Stimulated activated naive B cell treated with anti-CD40 and anti-IgM and Interleukin-4, amounts not matched to agents 10 μg/mL and 1 μg/mL and 100 μg/mL, for 72 hours (primary cell): ENCODE data around the gene KIAA1328.
"Not testable (repeated sequence)": the region's sequence is repeated elsewhere in the genome, so short reads cannot be mapped to it uniquely, and the experiment has no call there.

Source experiments
- ATAC-seq, 2 donors: fragments of 150-1000 bp; cut with Tn5 transposase; replicated peaks; 2 replicates each; pipeline ENCODE4 v1.10.0; 2021; ENCODE audit warnings: moderate library complexity in 1 of 2
- DNase-seq: peaks from one replicate; pipeline ENCODE4 v3.0.0; 2021
- H3K27ac Mint-ChIP-seq: one replicate; pipeline ENCODE4 v1.8.0; 2022; ENCODE audit warnings: mild to moderate bottlenecking, mixed read lengths
- H3K27me3 Mint-ChIP-seq, 2 donors: one replicate each; pipeline ENCODE4 v1.8.0; 2022; ENCODE audit warnings: mixed read lengths in 2 of 2
- H3K36me3 Mint-ChIP-seq, 2 donors: one replicate each; pipeline ENCODE4 v1.8.0; 2022; ENCODE audit warnings: mixed read lengths in 2 of 2, mild to moderate bottlenecking in 1 of 2
- H3K4me1 Mint-ChIP-seq, 2 donors: one replicate each; pipeline ENCODE4 v1.8.0; 2022; ENCODE audit warnings: mixed read lengths in 2 of 2, mild to moderate bottlenecking in 1 of 2
- H3K4me3 Mint-ChIP-seq, 2 donors: one replicate each; pipeline ENCODE4 v1.8.0; 2022; ENCODE audit warnings: mild to moderate bottlenecking in 2 of 2, mixed read lengths in 2 of 2, moderate library complexity in 1 of 2
- H3K9me3 Mint-ChIP-seq, 2 donors: one replicate each; pipeline ENCODE4 v1.8.0; 2022; ENCODE audit warnings: mixed read lengths in 2 of 2, mild to moderate bottlenecking in 1 of 2

Gene KIAA1328

DNA sequence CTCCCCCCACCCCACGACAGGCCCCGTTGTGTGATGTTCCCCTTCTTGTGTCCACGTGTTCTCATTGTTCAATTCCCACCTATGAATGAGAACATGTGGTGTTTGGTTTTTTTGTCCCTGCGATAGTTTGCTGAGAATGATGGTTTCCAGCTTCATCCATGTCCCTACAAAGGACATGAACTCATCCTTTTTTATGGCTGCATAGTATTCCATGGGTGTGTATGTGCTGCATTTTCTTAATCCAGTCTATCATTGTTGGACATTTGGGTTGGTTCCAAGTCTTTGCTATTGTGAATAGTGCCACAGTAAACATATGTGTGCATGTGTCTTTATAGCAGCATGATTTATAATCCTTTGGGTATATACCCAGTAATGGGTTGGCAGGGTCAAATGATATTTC is 80.4 kb downstream of the KIAA1328 start:
- not testable (repeated sequence) for H3K27ac Mint-ChIP-seq, ATAC-seq, H3K9me3 Mint-ChIP-seq, H3K4me3 Mint-ChIP-seq, H3K27me3 Mint-ChIP-seq, DNase-seq
- Mint-ChIP-seq H3K4me1 (peaks cover 12 to 20% of the 10 kb centered on the region in 2 donors), H3K36me3 (peaks cover 3 to 25% of the 10 kb centered on the region in 2 donors)

DNA sequence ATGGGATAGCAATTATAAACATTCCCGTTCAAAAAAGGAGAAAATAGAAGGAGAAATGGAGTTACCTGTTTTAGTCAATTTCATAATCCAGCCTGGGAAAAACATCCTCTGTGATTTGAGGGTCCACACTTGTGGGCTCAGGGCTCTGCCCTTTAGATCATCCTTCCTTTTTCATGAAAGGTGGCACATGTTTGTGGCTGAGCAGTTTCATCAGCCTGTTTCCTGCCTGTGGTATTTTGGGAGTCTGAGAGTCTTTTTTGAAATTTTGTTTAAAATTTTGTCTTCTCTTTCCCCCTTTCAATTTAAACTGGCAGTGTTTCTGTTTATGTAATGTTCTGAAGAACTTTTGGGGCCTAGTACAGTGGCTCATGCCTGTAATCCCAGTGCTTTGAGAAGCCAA is 84.0 kb downstream of the KIAA1328 start:
- Mint-ChIP-seq H3K4me3 (no peak overlapping the region), H3K27me3 (no peaks in the 10 kb centered on the region)

GRCh38 chr18:36917907-36918306 is 89.0 kb downstream of the KIAA1328 start:
- ATAC-seq (peak; percentile 44 to 57), DNase-seq (no peak)
- H3K36me3 Mint-ChIP-seq, result peaks cover 13 to 25% of the 10 kb centered on the region in 2 donors
- H3K4me3 Mint-ChIP-seq, result no peak overlapping the region
- peaks cover 0 to 3% of the 10 kb centered on the region in 2 donors for H3K9me3 Mint-ChIP-seq
- no peak overlapping the region for H3K27ac Mint-ChIP-seq
- H3K27me3 Mint-ChIP-seq, result no peaks in the 10 kb centered on the region
- peaks cover 8 to 25% of the 10 kb centered on the region in 2 donors for H3K4me1 Mint-ChIP-seq

More for the DNA sequence above, 84.0 kb downstream of the KIAA1328 start:
- no peak for ATAC-seq
- Mint-ChIP-seq H3K27ac (no peak overlapping the region), H3K9me3 (peaks cover 0 to 5% of the 10 kb centered on the region in 2 donors), H3K4me1 (peaks cover 14 to 29% of the 10 kb centered on the region in 2 donors), H3K36me3 (peaks cover 4 to 23% of the 10 kb centered on the region in 2 donors)
- DNase-seq, result no peak

GRCh38 chr18:36929601-36930000 is 100.7 kb downstream of the KIAA1328 start:
- no peaks in the 10 kb centered on the region for H3K9me3 Mint-ChIP-seq
- peaks cover 8 to 16% of the 10 kb centered on the region in 2 donors for H3K36me3 Mint-ChIP-seq
- DNase-seq, result no peak
- no peak overlapping the region for H3K27ac Mint-ChIP-seq
- ATAC-seq, result no peak
- peaks cover 0 to 7% of the 10 kb centered on the region in 2 donors for H3K4me1 Mint-ChIP-seq
- H3K27me3 Mint-ChIP-seq, result no peaks in the 10 kb centered on the region
- no peak overlapping the region for H3K4me3 Mint-ChIP-seq

DNA sequence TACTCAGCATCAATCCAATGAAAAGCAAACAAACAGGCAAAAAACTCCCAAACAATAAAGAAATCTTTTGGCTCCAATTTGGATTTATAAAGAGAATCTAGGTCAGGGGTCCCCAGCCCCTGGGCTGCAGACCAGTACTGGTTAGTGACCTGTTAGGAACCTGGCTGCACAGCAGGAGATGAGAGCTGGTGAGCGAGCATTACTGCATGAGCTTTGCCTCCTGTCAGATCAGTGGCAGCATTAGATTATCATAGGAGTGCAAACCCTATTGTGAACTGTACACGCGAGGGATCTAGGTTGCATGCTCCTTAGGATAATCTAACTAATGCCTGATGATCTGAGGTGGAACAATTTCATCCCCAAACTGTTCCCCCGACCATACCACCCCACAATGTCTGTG is 102.2 kb downstream of the KIAA1328 start:
- Mint-ChIP-seq H3K36me3 (peaks cover 8 to 22% of the 10 kb centered on the region in 2 donors), H3K9me3 (peaks cover 0 to 3% of the 10 kb centered on the region in 2 donors), H3K4me3 (no peak overlapping the region), H3K27me3 (no peaks in the 10 kb centered on the region), H3K4me1 (peaks cover 0 to 7% of the 10 kb centered on the region in 2 donors), H3K27ac (no peak overlapping the region)
- no peak for ATAC-seq
- no peak for DNase-seq

GRCh38 chr18:36933552-36933951 is 104.6 kb downstream of the KIAA1328 start:
- no peak overlapping the region for H3K27ac Mint-ChIP-seq
- peaks cover 10 to 17% of the 10 kb centered on the region in 2 donors for H3K9me3 Mint-ChIP-seq
- no peaks in the 10 kb centered on the region for H3K27me3 Mint-ChIP-seq
- no peak for ATAC-seq
- peaks cover 27 to 41% of the 10 kb centered on the region in 2 donors for H3K36me3 Mint-ChIP-seq
- no peak for DNase-seq
- H3K4me3 Mint-ChIP-seq, result no peak overlapping the region
- H3K4me1 Mint-ChIP-seq, result peaks cover 0 to 7% of the 10 kb centered on the region in 2 donors

DNA sequence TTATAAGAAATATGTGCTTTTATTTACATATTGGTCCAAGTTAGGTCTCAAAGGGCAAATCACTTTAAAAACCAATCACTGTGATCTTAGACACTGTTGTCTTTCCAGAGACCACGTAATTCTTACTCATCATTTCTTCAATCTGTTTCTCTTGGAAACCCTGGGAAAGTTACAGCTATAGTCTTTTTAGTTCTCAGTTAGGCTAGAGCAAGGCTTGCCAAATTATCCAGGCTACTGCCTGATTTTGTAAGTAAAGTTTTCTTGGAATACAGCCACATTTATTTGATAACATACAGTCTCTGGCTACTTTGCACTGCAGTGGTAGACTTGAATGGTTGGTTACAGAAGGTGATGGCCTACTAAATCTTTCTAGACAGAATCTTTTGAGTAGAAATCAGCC is 106.0 kb downstream of the KIAA1328 start:
- no peak for DNase-seq
- no peaks in the 10 kb centered on the region for H3K27me3 Mint-ChIP-seq
- H3K36me3 Mint-ChIP-seq, result peaks cover 36 to 50% of the 10 kb centered on the region in 2 donors
- no peak for ATAC-seq
- H3K4me1 Mint-ChIP-seq, result no peaks in the 10 kb centered on the region
- peaks cover 14 to 22% of the 10 kb centered on the region in 2 donors for H3K9me3 Mint-ChIP-seq
- H3K4me3 Mint-ChIP-seq, result no peak overlapping the region
- H3K27ac Mint-ChIP-seq, result no peak overlapping the region

DNA sequence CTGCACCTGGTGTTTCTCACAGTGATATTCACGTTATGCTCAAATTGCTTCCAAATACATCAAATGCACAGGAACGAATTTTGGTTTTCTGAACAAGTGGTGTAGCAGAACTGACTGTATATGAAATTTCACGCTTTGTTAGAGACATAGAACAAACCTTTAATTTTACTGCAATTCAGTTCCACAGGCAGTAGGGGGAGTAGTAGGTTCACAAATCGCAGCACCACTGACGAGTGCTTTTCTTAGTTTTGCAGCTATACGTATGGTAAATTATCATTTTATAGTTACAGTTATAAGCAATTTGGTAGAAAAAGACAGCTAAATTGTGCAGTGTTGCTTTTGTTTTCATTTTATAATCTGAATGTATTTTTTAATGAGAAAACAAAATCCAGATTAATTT is 113.3 kb downstream of the KIAA1328 start:
- Mint-ChIP-seq H3K4me3 (no peak overlapping the region), H3K27ac (no peak overlapping the region), H3K4me1 (peaks cover 0 to 2% of the 10 kb centered on the region in 2 donors), H3K27me3 (no peaks in the 10 kb centered on the region), H3K9me3 (peaks cover 11 to 14% of the 10 kb centered on the region in 2 donors), H3K36me3 (peaks cover 20 to 30% of the 10 kb centered on the region in 2 donors)
- ATAC-seq (peak; percentile 41 to 48), DNase-seq (no peak)

DNA sequence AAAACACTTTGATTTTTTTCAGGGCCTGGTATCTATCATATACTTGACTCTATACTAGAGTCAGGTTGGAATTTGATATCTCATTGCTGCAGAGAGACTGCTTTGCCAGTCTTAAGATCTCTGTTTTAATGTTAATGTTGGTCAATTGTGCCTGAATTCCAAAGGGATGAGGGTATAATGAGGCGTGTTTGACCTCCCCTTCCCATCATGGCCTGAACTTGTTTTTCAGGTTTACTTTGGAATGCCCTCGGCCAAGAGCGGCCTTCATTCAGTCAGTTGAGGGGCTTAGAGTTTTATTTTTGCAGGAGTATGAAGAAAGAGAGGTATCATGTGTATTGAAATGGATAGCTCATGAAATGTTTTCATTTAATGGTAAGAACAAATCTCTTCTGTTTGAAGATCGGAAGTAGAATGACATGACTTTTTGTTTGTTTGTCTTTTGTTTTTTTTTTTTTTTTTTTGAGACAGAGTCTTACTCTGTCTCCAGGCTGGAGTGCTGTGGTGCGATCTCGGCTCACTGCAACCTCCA is 119.0 kb downstream of the KIAA1328 start:
- ATAC-seq (no peak), DNase-seq (no peak)
- Mint-ChIP-seq H3K4me1 (peaks cover 0 to 2% of the 10 kb centered on the region in 2 donors), H3K9me3 (peaks cover 0 to 3% of the 10 kb centered on the region in 2 donors), H3K27ac (no peak overlapping the region), H3K4me3 (no peak overlapping the region), H3K27me3 (no peaks in the 10 kb centered on the region), H3K36me3 (peaks cover 4 to 15% of the 10 kb centered on the region in 2 donors)

- DNase-seq (no peak), ATAC-seq (no peak)
- Mint-ChIP-seq H3K36me3 (peaks cover 4 to 15% of the 10 kb centered on the region in 2 donors), H3K4me1 (no peaks in the 10 kb centered on the region), H3K9me3 (peaks cover 0 to 3% of the 10 kb centered on the region in 2 donors), H3K27ac (no peak overlapping the region), H3K4me3 (no peak overlapping the region), H3K27me3 (no peaks in the 10 kb centered on the region)
Measured at GRCh38 chr18:36950282-36950681, 121.4 kb downstream of the KIAA1328 start.

- DNase-seq (no peak), ATAC-seq (no peak)
- peaks cover 0 to 3% of the 10 kb centered on the region in 2 donors for H3K9me3 Mint-ChIP-seq
- H3K27me3 Mint-ChIP-seq, result no peaks in the 10 kb centered on the region
- no peaks in the 10 kb centered on the region for H3K4me1 Mint-ChIP-seq
- no peak overlapping the region for H3K27ac Mint-ChIP-seq
- H3K4me3 Mint-ChIP-seq, result no peak overlapping the region
- H3K36me3 Mint-ChIP-seq, result peaks cover 6 to 18% of the 10 kb centered on the region in 2 donors
Measured at GRCh38 chr18:36950960-36951359, 122.0 kb downstream of the KIAA1328 start.

DNA sequence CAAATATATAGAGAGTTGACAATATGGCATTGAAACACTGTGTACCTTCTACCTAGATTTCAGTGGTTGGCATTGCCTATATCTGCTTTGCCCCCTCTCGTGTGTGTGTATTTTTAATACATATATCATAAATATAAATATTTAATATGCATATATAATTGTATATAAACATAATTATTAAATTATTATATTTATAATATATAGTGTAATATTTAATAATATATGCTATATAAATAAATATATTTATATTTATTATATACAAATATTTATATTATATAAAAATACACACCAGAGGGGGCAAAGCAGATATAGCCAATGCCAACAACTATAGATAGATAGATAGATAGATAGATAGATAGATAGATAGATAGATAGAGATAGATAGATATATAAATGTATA is 124.1 kb downstream of the KIAA1328 start:
- no peaks in the 10 kb centered on the region for H3K27me3 Mint-ChIP-seq

DNA sequence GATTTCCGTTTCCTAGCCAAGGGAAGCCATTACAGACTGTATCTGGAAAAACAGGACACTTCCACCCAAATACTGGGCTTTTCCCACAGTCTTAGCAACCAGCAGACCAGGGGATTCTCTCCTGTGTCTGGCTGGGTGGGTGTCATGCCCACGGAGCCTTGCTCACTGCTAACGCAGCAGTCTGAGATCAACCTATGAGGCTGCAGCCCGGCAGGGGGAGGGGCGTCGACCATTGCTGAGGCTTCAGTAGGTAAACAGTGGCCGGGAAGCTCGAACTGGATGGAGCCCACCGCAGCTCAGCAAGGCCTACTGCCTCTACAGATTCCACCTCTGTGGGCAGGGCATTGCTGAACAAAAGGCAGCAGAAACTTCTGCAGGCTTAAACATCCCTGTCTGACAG is 131.1 kb downstream of the KIAA1328 start:
- peaks cover 7 to 9% of the 10 kb centered on the region in 2 donors for H3K4me1 Mint-ChIP-seq
- ATAC-seq, result no peak
- H3K9me3 Mint-ChIP-seq, result peaks cover 2 to 7% of the 10 kb centered on the region in 2 donors
- no peak overlapping the region for H3K4me3 Mint-ChIP-seq
- no peak overlapping the region for H3K27ac Mint-ChIP-seq
- no peak for DNase-seq
- H3K27me3 Mint-ChIP-seq, result no peaks in the 10 kb centered on the region
- peaks cover 33 to 43% of the 10 kb centered on the region in 2 donors for H3K36me3 Mint-ChIP-seq

More for the DNA sequence above, 124.1 kb downstream of the KIAA1328 start:
- DNase-seq, result no peak
- no peak overlapping the region for H3K27ac Mint-ChIP-seq
- H3K36me3 Mint-ChIP-seq, result peaks cover 9 to 15% of the 10 kb centered on the region in 2 donors
- no peak for ATAC-seq
- H3K4me3 Mint-ChIP-seq, result no peak overlapping the region
- peaks cover 2% of the 10 kb centered on the region in 2 donors for H3K9me3 Mint-ChIP-seq
- H3K4me1 Mint-ChIP-seq, result no peaks in the 10 kb centered on the region

DNA sequence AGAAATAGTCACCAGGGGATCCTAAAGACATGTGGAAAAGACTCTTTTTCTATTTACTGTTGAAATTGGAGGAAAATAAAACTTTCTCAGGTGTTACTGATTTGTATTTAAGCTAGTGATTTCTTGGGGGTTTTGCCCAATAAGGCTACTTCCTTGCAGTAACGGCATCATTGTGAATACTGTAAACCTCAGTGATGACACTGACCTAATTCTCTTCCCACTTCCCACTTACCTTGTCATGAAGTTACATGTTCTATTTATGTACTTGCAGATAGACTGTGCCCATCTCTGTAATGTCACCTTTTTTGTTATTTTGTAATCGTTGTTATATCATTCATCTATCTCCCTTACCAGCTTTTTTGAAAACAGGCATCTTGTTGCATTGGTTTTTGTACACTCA is 134.5 kb downstream of the KIAA1328 start:
- H3K27me3 Mint-ChIP-seq, result no peaks in the 10 kb centered on the region
- H3K9me3 Mint-ChIP-seq, result peaks cover 10 to 19% of the 10 kb centered on the region in 2 donors
- H3K4me1 Mint-ChIP-seq, result peaks cover 11 to 12% of the 10 kb centered on the region in 2 donors
- H3K27ac Mint-ChIP-seq, result no peak overlapping the region
- no peak for ATAC-seq
- no peak overlapping the region for H3K4me3 Mint-ChIP-seq
- H3K36me3 Mint-ChIP-seq, result peaks cover 42 to 48% of the 10 kb centered on the region in 2 donors
- DNase-seq, result no peak

GRCh38 chr18:36974686-36975085 is 145.8 kb downstream of the KIAA1328 start:
- DNase-seq (no peak), ATAC-seq (no peak)
- peaks cover 13 to 18% of the 10 kb centered on the region in 2 donors for H3K9me3 Mint-ChIP-seq
- H3K4me1 Mint-ChIP-seq, result no peaks in the 10 kb centered on the region
- H3K4me3 Mint-ChIP-seq, result no peak overlapping the region
- H3K27ac Mint-ChIP-seq, result no peak overlapping the region
- H3K36me3 Mint-ChIP-seq, result peaks cover 9 to 21% of the 10 kb centered on the region in 2 donors
- no peaks in the 10 kb centered on the region for H3K27me3 Mint-ChIP-seq
